H9 (cell line): ENCODE data around the gene SH3BGR. TPM values are rescaled to one million over a fixed set of nuclear protein-coding genes. Genes with fewer than 3 reads are reported as not detected.

Experiments used
- DNase-seq: peaks from one replicate; pipeline ENCODE4 v3.0.0-alpha.2; 2017
- H2AFZ ChIP-seq: one replicate; pipeline ENCODE4 v1.6.1; 2013; ENCODE audit warnings: mild to moderate bottlenecking, low read length, control low read depth, moderate library complexity
- H2AK5ac ChIP-seq: 2 replicates; pipeline ENCODE4 v1.6.1; 2013; ENCODE audit warnings: low read length, control low read depth, mixed read lengths; ENCODE audit not compliant: insufficient read length
- H2BK120ac ChIP-seq: one replicate; pipeline ENCODE4 v1.6.1; 2013; ENCODE audit warnings: low read depth, mild to moderate bottlenecking, low read length, control low read depth, inconsistent platforms; ENCODE audit not compliant: poor library complexity, severe bottlenecking
- H2BK12ac ChIP-seq: 2 replicates; pipeline ENCODE4 v1.6.1; 2013; ENCODE audit warnings: low read length, control low read depth, mixed read lengths, low read depth; ENCODE audit not compliant: insufficient read length
- H2BK15ac ChIP-seq: 2 replicates; pipeline ENCODE4 v1.6.1; 2013; ENCODE audit warnings: low read depth, low read length, control low read depth
- H2BK20ac ChIP-seq: one replicate; pipeline ENCODE4 v1.6.1; 2013; ENCODE audit warnings: low read depth, mild to moderate bottlenecking, low read length, control low read depth, inconsistent platforms; ENCODE audit not compliant: poor library complexity, severe bottlenecking
- H2BK5ac ChIP-seq: 2 replicates; pipeline ENCODE4 v1.6.1; 2013; ENCODE audit warnings: low read length, control low read depth, mixed read lengths; ENCODE audit not compliant: insufficient read length
- H3K14ac ChIP-seq: 2 replicates; pipeline ENCODE4 v1.6.1; 2013; ENCODE audit warnings: low read length, control low read depth; ENCODE audit not compliant: insufficient read depth
- H3K18ac ChIP-seq: 2 replicates; pipeline ENCODE4 v1.6.1; 2013; ENCODE audit warnings: low read depth, mild to moderate bottlenecking, mixed read lengths, low read length, control low read depth; ENCODE audit not compliant: insufficient read length
- H3K23ac ChIP-seq: 2 replicates; pipeline ENCODE4 v1.6.1; 2013; ENCODE audit warnings: low read length, control low read depth, mixed read lengths, low read depth; ENCODE audit not compliant: insufficient read length
- H3K23me2 ChIP-seq: 2 replicates; pipeline ENCODE4 v1.6.1; 2013; ENCODE audit warnings: low read depth, mild to moderate bottlenecking, mixed read lengths, low read length, control low read depth; ENCODE audit not compliant: insufficient read length, poor library complexity, severe bottlenecking
- H3K27ac ChIP-seq: 2 replicates; pipeline ENCODE4 v1.5.1; 2013; ENCODE audit warnings: low read length, control low read depth, mixed read lengths, low read depth; ENCODE audit not compliant: insufficient read length
- H3K27me3 ChIP-seq: 2 replicates; pipeline ENCODE4 v1.6.1; 2013; ENCODE audit warnings: low read length, control low read depth, inconsistent platforms; ENCODE audit not compliant: insufficient read depth
- H3K4ac ChIP-seq: 2 replicates; pipeline ENCODE4 v1.6.1; 2013; ENCODE audit warnings: low read depth, mild to moderate bottlenecking, control low read depth, inconsistent platforms, low read length, moderate library complexity
- H3K4me1 ChIP-seq: 2 replicates; pipeline ENCODE4 v1.6.1; 2013; ENCODE audit warnings: low read length, control low read depth, inconsistent platforms; ENCODE audit not compliant: insufficient read depth
- H3K4me2 ChIP-seq: 2 replicates; pipeline ENCODE4 v1.6.1; 2013; ENCODE audit warnings: low read length, control low read depth, mixed read lengths; ENCODE audit not compliant: insufficient read length, insufficient read depth
- H3K56ac ChIP-seq: 2 replicates; pipeline ENCODE4 v1.6.1; 2013; ENCODE audit warnings: low read depth, mild to moderate bottlenecking, mixed read lengths, low read length, control low read depth; ENCODE audit not compliant: insufficient read length
- H3K79me1 ChIP-seq: 2 replicates; pipeline ENCODE4 v1.6.1; 2013; ENCODE audit warnings: low read depth, mild to moderate bottlenecking, moderate library complexity, low read length, control low read depth, inconsistent platforms; ENCODE audit not compliant: insufficient read depth, poor library complexity, severe bottlenecking
- H3K79me2 ChIP-seq: 2 replicates; pipeline ENCODE4 v1.6.1; 2013; ENCODE audit warnings: low read length, control low read depth, inconsistent platforms; ENCODE audit not compliant: insufficient read depth
- H3K9ac ChIP-seq: 2 replicates; pipeline ENCODE4 v1.6.1; 2013; ENCODE audit warnings: low read length, control low read depth, mixed read lengths; ENCODE audit not compliant: insufficient read length; ENCODE audit errors: extremely low read depth
- H3K9me3 ChIP-seq: one replicate; pipeline ENCODE4 v1.6.1; 2013; ENCODE audit warnings: low read depth, low read length, inconsistent platforms; ENCODE audit not compliant: control insufficient read depth
- H3T11ph ChIP-seq: one replicate; pipeline ENCODE4 v1.6.1; 2013; ENCODE audit warnings: mild to moderate bottlenecking, low read length, control low read depth, inconsistent platforms
- H4K20me1 ChIP-seq: one replicate; pipeline ENCODE4 v1.6.1; 2013; ENCODE audit not compliant: control insufficient read depth, insufficient read length, insufficient read depth
- H4K5ac ChIP-seq: 2 replicates; pipeline ENCODE4 v1.6.1; 2013; ENCODE audit warnings: low read depth, mild to moderate bottlenecking, mixed read lengths, low read length, control low read depth; ENCODE audit not compliant: insufficient read length
- H4K8ac ChIP-seq: replicated peaks from 2 replicates; pipeline ENCODE4 v1.6.1; 2013; ENCODE audit warnings: low read length, control low read depth, mixed read lengths, low read depth; ENCODE audit not compliant: insufficient read length
- H4K91ac ChIP-seq: 2 replicates; pipeline ENCODE4 v1.6.1; 2013; ENCODE audit warnings: low read depth, mild to moderate bottlenecking, moderate library complexity, mixed read lengths, low read length, control low read depth; ENCODE audit not compliant: insufficient read length
- H3K27ac Mint-ChIP-seq, 3 experiments: 2 replicates in 2 of 3; 3 replicates in 1 of 3; pipeline ENCODE4 v1.8.0; 2020 to 2021; ENCODE audit warnings: mixed read lengths in 3 of 3, mild to moderate bottlenecking in 1 of 3, moderate library complexity in 1 of 3
- H3K27me3 Mint-ChIP-seq: 2 replicates; pipeline ENCODE4 v1.8.0; 2021; ENCODE audit warnings: low read depth, mild to moderate bottlenecking, moderate library complexity, mixed read lengths
- H3K36me3 Mint-ChIP-seq, 3 experiments: 2 replicates in 2 of 3; 3 replicates in 1 of 3; pipeline ENCODE4 v1.8.0; 2020 to 2021; ENCODE audit warnings: low read depth in 3 of 3, mixed read lengths in 3 of 3; ENCODE audit not compliant: insufficient read depth in 1 of 3
- H3K4me1 Mint-ChIP-seq, 2 experiments: 2 replicates each; pipeline ENCODE4 v1.8.0; 2020; ENCODE audit warnings: mixed read lengths in 2 of 2
- H3K4me3 Mint-ChIP-seq, 2 experiments: 2 replicates in 1 of 2; 3 replicates in 1 of 2; pipeline ENCODE4 v1.8.0; 2020 to 2021; ENCODE audit warnings: mild to moderate bottlenecking in 2 of 2, mixed read lengths in 2 of 2, moderate library complexity in 1 of 2
- H3K9me3 Mint-ChIP-seq, 2 experiments: 2 replicates in 1 of 2; 3 replicates in 1 of 2; pipeline ENCODE4 v1.8.0; 2020; ENCODE audit warnings: mild to moderate bottlenecking in 2 of 2, mixed read lengths in 2 of 2, moderate library complexity in 1 of 2
- CTCF ChIP-seq: fragments of 200-600 bp; sonication (generic); conservative IDR thresholded peaks from 3 replicates; pipeline ENCODE4 v1.8.0; 2021; ENCODE audit warnings: antibody characterized with exemption, mild to moderate bottlenecking
- WGBS: extraction: QIAGEN DNeasy Blood & Tissue Kit; methylation state at CpG from one replicate; pipeline ENCODE4 v1.1.7; 2013; ENCODE audit warnings: missing lambda C conversion rate, low lambda C conversion rate, mixed read lengths; ENCODE audit not compliant: insufficient read length; ENCODE audit errors: extremely low coverage; 5-methylcytosine and 5-hydroxymethylcytosine counted together
- total RNA-seq: library from RNA; stranded (reverse); gene quantifications from 2 replicates; pipeline ENCODE4 v1.2.1, GENCODE V29; 2021

SH3BGR gene
- total RNA-seq, 1 experiment from 2014 or later = 2.9 TPM

- H3K4ac ChIP-seq = no peak overlapping the region
- no peak overlapping the region for H3K4me3 Mint-ChIP-seq
- H3K79me1 ChIP-seq = no peaks in the 10 kb centered on the region
- no peak for TF ChIP-seq CTCF
- WGBS = no CpG with 5 or more reads among the region's 6 CpGs
- H4K5ac ChIP-seq = no peak overlapping the region
- H3K4me1 ChIP-seq = no peaks in the 10 kb centered on the region
- peaks cover 0 to 6% of the 10 kb centered on the region in 2 experiments; a peak in 2 of 4 replicates for H3K4me1 Mint-ChIP-seq
- H2BK120ac ChIP-seq = no peak overlapping the region
- H2BK20ac ChIP-seq = no peak overlapping the region
- H2AFZ ChIP-seq = no peak overlapping the region
- H2BK12ac ChIP-seq = no peak overlapping the region
- no peak overlapping the region for H3K9ac ChIP-seq
- H3K14ac ChIP-seq = no peak overlapping the region
- H3K27me3 Mint-ChIP-seq = no peaks in the 10 kb centered on the region
- peaks cover 0 to 4% (median 0%) of the 10 kb centered on the region in 3 experiments; a peak in 2 of 7 replicates for H3K36me3 Mint-ChIP-seq
- H3K9me3 ChIP-seq = no peaks in the 10 kb centered on the region
- no peak overlapping the region for H3T11ph ChIP-seq
- H3K27ac ChIP-seq = no peak overlapping the region
- H4K8ac ChIP-seq = no peak overlapping the region
- H3K27me3 ChIP-seq = no peaks in the 10 kb centered on the region
- H3K18ac ChIP-seq = no peak overlapping the region
- no peak overlapping the region for H3K27ac Mint-ChIP-seq
- no peaks in the 10 kb centered on the region; a peak in 1 of 5 replicates for H3K9me3 Mint-ChIP-seq
- no peak overlapping the region for H2BK5ac ChIP-seq
- no peak overlapping the region for H2BK15ac ChIP-seq
- no peaks in the 10 kb centered on the region for H4K20me1 ChIP-seq
- no peak overlapping the region for H3K56ac ChIP-seq
- H3K23ac ChIP-seq = no peak overlapping the region
- no peak overlapping the region for H4K91ac ChIP-seq
- no peak overlapping the region for H2AK5ac ChIP-seq
- H3K23me2 ChIP-seq = peaks cover 2% of the 10 kb centered on the region
- no peak overlapping the region for H3K4me2 ChIP-seq
- no peaks in the 10 kb centered on the region for H3K79me2 ChIP-seq
- no peak for DNase-seq
Measured at GRCh38 chr21:39504230-39504629, 52.5 kb downstream of the SH3BGR start.
